K562 (cell line): ENCODE data around the gene XRCC2. TPM values are rescaled to one million over a fixed set of nuclear protein-coding genes. Genes with fewer than 3 reads are reported as not detected.
A peak's percentile ranks its signal among the peaks of the same experiment; 100 is the strongest.

Experiments
- AFF1 ChIP-seq, 2 experiments: fragments of 450-650 bp; IDR thresholded peaks; 2 replicates each; pipeline ENCODE4 v1.6.1; 2018; ENCODE audit warnings: mild to moderate bottlenecking in 2 of 2, low read depth in 1 of 2; ENCODE audit not compliant: partially characterized antibody in 2 of 2
- ARID1B ChIP-seq: fragments of 450-650 bp; IDR thresholded peaks from 2 replicates; pipeline ENCODE4 v1.6.1; 2016; ENCODE audit warnings: antibody characterized with exemption, mild to moderate bottlenecking, inconsistent platforms
- CEBPG ChIP-seq, 3 experiments: fragments of 200-800 bp in 1 of 3; sonication (Bioruptor generic) in 1 of 3; sonication (generic) in 1 of 3; formaldehyde crosslinking in 1 of 3; IDR thresholded peaks in 2 of 3; conservative IDR thresholded peaks in 1 of 3; 2 replicates each; pipeline versions ENCODE4 v1.6.1 to v1.8.0; 2016 to 2022; ENCODE audit warnings: missing compliant biosample characterization in 2 of 3, missing genetic modification characterization in 2 of 3, mild to moderate bottlenecking in 1 of 3, missing genetic modification reagents in 1 of 3
- CREB3L1 ChIP-seq: fragments of 450-650 bp; IDR thresholded peaks from 2 replicates; pipeline ENCODE4 v1.6.1; 2014; ENCODE audit warnings: low read depth, mild to moderate bottlenecking, moderate library complexity, borderline replicate concordance
- CTBP1 ChIP-seq: fragments of 450-650 bp; IDR thresholded peaks from 2 replicates; pipeline ENCODE4 v1.6.1; 2016; ENCODE audit warnings: borderline replicate concordance
- EGR1 ChIP-seq: fragments of 450-650 bp; conservative IDR thresholded peaks from 2 replicates; pipeline ENCODE4 v1.6.1; 2017; ENCODE audit warnings: mild to moderate bottlenecking
- EHMT2 ChIP-seq: fragments of 450-650 bp; IDR thresholded peaks from 2 replicates; pipeline ENCODE4 v1.6.1; 2018; ENCODE audit warnings: antibody characterized with exemption
- FOXK1 ChIP-seq: sonication (generic); formaldehyde crosslinking; IDR thresholded peaks from 2 replicates; pipeline ENCODE4 v1.8.0; 2022; ENCODE audit warnings: missing genetic modification reagents, mild to moderate bottlenecking, borderline replicate concordance
- HOXB6 ChIP-seq: fragments of 250-450 bp; sonication (Bioruptor Pico); IDR thresholded peaks from 2 replicates; pipeline ENCODE4 v1.5.1; 2022; ENCODE audit warnings: mild to moderate bottlenecking, borderline replicate concordance
- ILF3 ChIP-seq: fragments of 450-650 bp; IDR thresholded peaks from 2 replicates; pipeline ENCODE4 v1.6.1; 2018; ENCODE audit warnings: antibody characterized with exemption, mild to moderate bottlenecking, moderate library complexity, borderline replicate concordance
- KLF16 ChIP-seq: IDR thresholded peaks from 2 replicates; pipeline ENCODE4 v1.6.1; 2016; ENCODE audit warnings: antibody characterized with exemption
- MED1 ChIP-seq: sonication (generic); formaldehyde crosslinking; IDR thresholded peaks from 2 replicates; pipeline ENCODE4 v1.8.1; 2023; ENCODE audit warnings: missing genetic modification reagents, borderline replicate concordance
- MEF2D ChIP-seq: conservative IDR thresholded peaks from 2 replicates; pipeline ENCODE4 v1.6.1; 2016; ENCODE audit warnings: low read depth, missing genetic modification characterization, missing compliant biosample characterization
- NR2C2 ChIP-seq, 2 experiments: fragments of 200-800 bp in 1 of 2; sonication (Bioruptor generic) in 1 of 2; sonication (generic) in 1 of 2; formaldehyde crosslinking in 1 of 2; IDR thresholded peaks; 2 replicates each; pipeline versions ENCODE4 v1.6.1 to v1.8.0; 2016 to 2022; ENCODE audit warnings: mild to moderate bottlenecking in 1 of 2, missing compliant biosample characterization in 1 of 2, missing genetic modification characterization in 1 of 2, missing genetic modification reagents in 1 of 2
- PKNOX1 ChIP-seq: fragments of 450-650 bp; IDR thresholded peaks from 2 replicates; pipeline ENCODE4 v1.6.1; 2016
- SIN3A ChIP-seq, 2 experiments: fragments of 150-350 bp in 1 of 2; IDR thresholded peaks; 2 replicates each; pipeline ENCODE4 v1.6.1; 2011 to 2016; ENCODE audit warnings: borderline replicate concordance in 2 of 2, low read depth in 2 of 2, low read length in 2 of 2, mild to moderate bottlenecking in 2 of 2, moderate library complexity in 2 of 2; ENCODE audit not compliant: control insufficient read depth in 1 of 2
- TAF7 ChIP-seq: fragments of 450-650 bp; IDR thresholded peaks from 2 replicates; pipeline ENCODE4 v1.6.1; 2016; ENCODE audit warnings: missing genetic modification characterization, missing compliant biosample characterization
- TEAD4 ChIP-seq, 2 experiments: sonication (generic) in 1 of 2; formaldehyde crosslinking in 1 of 2; IDR thresholded peaks; 2 replicates each; pipeline versions ENCODE4 v1.6.1 to v1.8.0; 2012 to 2022; ENCODE audit warnings: borderline replicate concordance in 1 of 2, inconsistent platforms in 1 of 2, low read length in 1 of 2, mild to moderate bottlenecking in 1 of 2, missing genetic modification reagents in 1 of 2
- polyA plus RNA-seq, 8 experiments: library from polyadenylated mRNA; depleted of rRNA in 4 of 8; stranded (reverse) in 5 of 8; unstranded in 3 of 8; fragments of >200 nt; fragmentation: Nextera tagmentation in 2 of 8; fragmentation: Illumina TruSeq in 1 of 8; extraction: Ambion mirVana in 2 of 8; extraction: Trizol in 1 of 8; gene quantifications; 2 replicates each; pipeline versions ENCODE4 v1.2.1 to v1.2.3, GENCODE V29; 2011 to 2014; ENCODE audit warnings: inconsistent platforms in 1 of 8, missing spikeins in 1 of 8
- total RNA-seq, 7 experiments: library from RNA; depleted of rRNA in 6 of 7; stranded (reverse); fragments of >200 nt in 6 of 7; fragmentation: Illumina TruSeq in 2 of 7; extraction: Trizol in 2 of 7; gene quantifications; 2 replicates each; pipeline versions ENCODE4 v1.2.1 to v1.2.3, GENCODE V29; 2011 to 2021; ENCODE audit warnings: low replicate concordance in 1 of 7

XRCC2 gene
- total and polyA plus RNA-seq, 9 of the 15 experiments (the other 6 are each of a cell fraction or from before 2014, with no cell fraction given) = 16.2 to 58.0 (median 39.8) TPM

GRCh38 chr7:152675759-152676636 is at the start of gene XRCC2 (continued):
- TF ChIP-seq EHMT2 (0 out of 2 replicates have a peak, but pooled peaks have one; percentile 7), HOXB6 (CRISPR knock-in tag) (no peak), ILF3 (peak; percentile 29; the same call in 1 of the 2 replicates), TAF7 (tag) (peak; percentile 53), CREB3L1 (peak; percentile 84), TEAD4 (IDR thresholded peaks at IDR 0.05; ENCODE audit: low read length) (no peak; the same call in 1 of the 2 replicates), TEAD4 (CRISPR knock-in tag; IDR thresholded peaks at IDR 0.05; ENCODE audit: borderline replicate concordance) (no peak), NR2C2 (CRISPR knock-in tag; IDR thresholded peaks at IDR 0.05) (peak; percentile 55; the same call in 1 of the 2 replicates), NR2C2 (tag; IDR thresholded peaks at IDR 0.05) (no peak), CTBP1 (peak; percentile 31; the same call in 1 of the 2 replicates), SIN3A (IDR thresholded peaks at IDR 0.05; ENCODE audit: borderline replicate concordance in 2 of 2, control insufficient read depth in 1 of 2, low read depth in 2 of 2, low read length in 2 of 2) (peak in 1 of 2 experiments; percentile 80; a peak in 3 of 4 replicates), CEBPG (CRISPR knock-in tag; IDR thresholded peaks at IDR 0.05) (no peak), CEBPG (tag; conservative IDR thresholded peaks at IDR 0.05 in 1 of 2, IDR thresholded peaks at IDR 0.05 in 1 of 2) (peak; percentile 20 to 86; a peak in 3 of 4 replicates), KLF16 (no peak), PKNOX1 (peak; percentile 39; the same call in 1 of the 2 replicates), MED1 (no peak), MEF2D (tag) (no peak), EGR1 (peak; percentile 94), AFF1 (IDR thresholded peaks at IDR 0.05; ENCODE audit: low read depth in 1 of 2, partially characterized antibody in 2 of 2) (peak in 1 of 2 experiments; percentile 53), ARID1B (peak; percentile 32; the same call in 1 of the 2 replicates), FOXK1 (CRISPR knock-in tag) (no peak)
